Activated CD8-positive, alpha-beta T cell treated with anti-CD3 and anti-CD28 coated beads, Interleukin-2, amount 10 ng/mL, durations not matched to agents 7 days and 5 days (primary cell): ENCODE results near the gene AMN. TPM values are rescaled to one million over a fixed set of nuclear protein-coding genes. Genes with fewer than 3 reads are reported as not detected.
"Not testable (repeated sequence)": the region's sequence is repeated elsewhere in the genome, so short reads cannot be mapped to it uniquely, and the experiment has no call there.

ENCODE experiments used
- ATAC-seq: fragments of 150-1000 bp; cut with Tn5 transposase; one replicate; pipeline ENCODE4 v1.10.0; 2021; ENCODE audit warnings: moderate library complexity
- CTCF ChIA-PET: fragments of 350-600 bp; sonication (Branson Sonifier 250); formaldehyde crosslinking; loops from one replicate; lab custom pipeline; 2021; ENCODE audit warnings: antibody characterized with exemption; lab: Charles Lee
- POLR2A ChIA-PET: fragments of 350-600 bp; sonication (Branson Sonifier 250); formaldehyde crosslinking; loops from one replicate; lab custom pipeline; 2021; ENCODE audit warnings: antibody characterized with exemption; lab: Charles Lee
- DNase-seq: peaks from one replicate; pipeline ENCODE4 v3.0.0-alpha.2; 2020
- H3K27ac Mint-ChIP-seq: one replicate; pipeline ENCODE4 v1.8.0; 2021; ENCODE audit warnings: mild to moderate bottlenecking, mixed read lengths
- H3K27me3 Mint-ChIP-seq: one replicate; pipeline ENCODE4 v1.8.0; 2021; ENCODE audit warnings: low read depth, mixed read lengths
- H3K36me3 Mint-ChIP-seq: one replicate; pipeline ENCODE4 v1.8.0; 2021; ENCODE audit warnings: low read depth, mixed read lengths
- H3K4me1 Mint-ChIP-seq: one replicate; pipeline ENCODE4 v1.8.0; 2021; ENCODE audit warnings: low read depth, mixed read lengths
- H3K4me3 Mint-ChIP-seq: one replicate; pipeline ENCODE4 v1.8.0; 2021; ENCODE audit warnings: mild to moderate bottlenecking, mixed read lengths
- H3K9me3 Mint-ChIP-seq: one replicate; pipeline ENCODE4 v1.8.0; 2022; ENCODE audit warnings: mixed read lengths; ENCODE audit not compliant: insufficient read depth
- total RNA-seq, 2 experiments: library from RNA; stranded (reverse); gene quantifications; one replicate each; pipeline ENCODE4 v1.2.3, GENCODE V29; 2021

AMN gene
- total RNA-seq, 2 experiments from 2014 or later, result 0.91 to 0.95 TPM

DNA sequence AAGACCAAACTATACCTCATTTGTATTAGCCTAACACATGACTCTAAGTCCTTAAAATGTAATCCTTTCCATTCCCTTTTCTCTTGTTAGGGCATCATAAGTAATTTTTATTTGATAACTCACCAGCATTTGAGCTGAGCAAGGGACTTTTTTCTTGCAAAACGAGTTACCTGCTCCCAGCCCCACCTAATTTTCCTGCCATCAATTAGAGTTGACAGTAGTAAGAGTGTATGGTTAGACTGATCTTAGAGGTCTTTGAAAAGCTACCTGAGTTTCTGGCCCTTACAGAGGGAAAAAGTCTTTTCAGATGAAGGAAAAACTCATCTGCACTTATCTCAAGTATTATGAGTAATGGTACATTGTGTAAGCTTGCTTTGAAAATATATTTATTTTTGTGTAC, 33.7 kb upstream of the AMN start:
- ChIA-PET POLR2A (no interaction called here), CTCF (interaction anchor here (0.9 to 1.1 kb wide), 3 partner anchors 29 to 194 kb away, joined by 3 to 4 read pairs (median 3); no protein-coding TSS in a partner anchor)
- Mint-ChIP-seq H3K4me3 (no peak overlapping the region), H3K27me3 (no peaks in the 10 kb centered on the region), H3K9me3 (no peaks in the 10 kb centered on the region), H3K36me3 (peaks cover 25% of the 10 kb centered on the region), H3K4me1 (no peaks in the 10 kb centered on the region), H3K27ac (no peak overlapping the region)
- no peak for ATAC-seq
- no peak for DNase-seq

- CTCF ChIA-PET, result interaction anchor here (1.1 kb wide), 1 partner anchor 28 kb away, joined by 3 read pairs; no protein-coding TSS in a partner anchor
- Mint-ChIP-seq H3K9me3 (no peaks in the 10 kb centered on the region), H3K27ac (no peak overlapping the region), H3K27me3 (no peaks in the 10 kb centered on the region), H3K36me3 (peaks cover 23% of the 10 kb centered on the region), H3K4me3 (no peak overlapping the region), H3K4me1 (no peaks in the 10 kb centered on the region)
- POLR2A ChIA-PET, result no interaction called here
- DNase-seq (no peak), ATAC-seq (no peak)
These were observed 32.8 kb upstream of the AMN start for GRCh38 chr14:102889615-102890014.

DNA sequence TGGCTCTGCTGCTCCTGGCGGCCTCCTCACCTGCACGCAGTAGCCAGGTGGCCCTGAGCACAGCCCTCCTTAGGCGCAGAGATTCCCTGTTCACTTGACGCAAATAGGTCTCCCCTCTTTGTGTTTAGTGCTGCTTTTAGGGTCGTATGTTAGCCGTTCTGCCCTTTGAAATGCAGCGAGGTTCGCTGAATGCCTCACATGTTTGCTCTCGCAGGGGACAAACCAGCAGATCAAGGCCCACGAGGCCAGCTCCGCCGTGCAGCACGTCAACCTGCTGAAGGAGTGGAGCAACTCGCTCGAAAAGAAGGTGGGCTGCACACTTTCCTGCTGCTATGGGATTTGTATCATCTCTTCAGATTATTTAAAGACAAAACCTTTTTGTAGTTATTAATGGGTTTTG, 31.4 kb upstream of the AMN start:
- H3K27me3 Mint-ChIP-seq, result no peaks in the 10 kb centered on the region
- H3K27ac Mint-ChIP-seq, result no peak overlapping the region
- DNase-seq (no peak), ATAC-seq (no peak)
- H3K9me3 Mint-ChIP-seq, result no peaks in the 10 kb centered on the region
- H3K36me3 Mint-ChIP-seq, result peaks cover 32% of the 10 kb centered on the region
- H3K4me3 Mint-ChIP-seq, result no peak overlapping the region
- POLR2A ChIA-PET, result no interaction called here
- CTCF ChIA-PET, result no interaction called here
- no peaks in the 10 kb centered on the region for H3K4me1 Mint-ChIP-seq

DNA sequence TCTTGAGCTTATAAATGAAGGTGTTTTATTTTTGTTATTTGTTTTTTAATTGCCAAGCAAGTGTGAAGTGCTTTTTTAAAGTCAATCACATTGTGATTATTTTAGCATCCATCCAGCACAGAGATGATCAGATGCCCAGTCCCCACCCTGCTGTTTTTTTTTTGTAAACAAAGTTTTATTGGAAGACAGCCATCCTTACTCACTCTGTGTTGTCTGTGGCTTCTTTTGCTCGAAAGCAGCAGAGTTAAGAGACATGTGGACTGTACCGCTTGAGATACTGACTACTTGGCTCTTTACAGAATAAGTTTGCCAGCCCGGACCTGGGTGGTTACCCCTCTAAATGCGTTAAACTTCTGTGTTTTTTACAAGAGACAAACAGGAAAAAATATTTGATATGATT, 30.9 kb upstream of the AMN start:
- ChIA-PET CTCF (no interaction called here), POLR2A (no interaction called here)
- Mint-ChIP-seq H3K9me3 (no peaks in the 10 kb centered on the region), H3K36me3 (peaks cover 33% of the 10 kb centered on the region), H3K4me1 (no peaks in the 10 kb centered on the region), H3K4me3 (no peak overlapping the region), H3K27me3 (no peaks in the 10 kb centered on the region), H3K27ac (no peak overlapping the region)
- no peak for DNase-seq
- no peak for ATAC-seq

GRCh38 chr14:102892651-102893050, 29.8 kb upstream of the AMN start:
- ChIA-PET POLR2A (no interaction called here), CTCF (no interaction called here)
- Mint-ChIP-seq H3K9me3 (no peaks in the 10 kb centered on the region), H3K4me3 (no peak overlapping the region), H3K27me3 (no peaks in the 10 kb centered on the region), H3K36me3 (peaks cover 32% of the 10 kb centered on the region), H3K4me1 (no peaks in the 10 kb centered on the region), H3K27ac (no peak overlapping the region)
- no peak for DNase-seq
- no peak for ATAC-seq

GRCh38 chr14:102893452-102893851, 29.0 kb upstream of the AMN start:
- Mint-ChIP-seq H3K27ac (no peak overlapping the region), H3K36me3 (peaks cover 34% of the 10 kb centered on the region)

GRCh38 chr14:102896735-102897134, 25.7 kb upstream of the AMN start:
- H3K27ac Mint-ChIP-seq, H3K9me3 Mint-ChIP-seq, POLR2A ChIA-PET, H3K4me3 Mint-ChIP-seq, H3K27me3 Mint-ChIP-seq, DNase-seq, ATAC-seq: not testable (repeated sequence)
- H3K4me1 Mint-ChIP-seq, result peaks cover 24% of the 10 kb centered on the region
- peaks cover 36% of the 10 kb centered on the region for H3K36me3 Mint-ChIP-seq
- CTCF ChIA-PET, result interaction anchor here (1.2 kb wide), 1 partner anchor 202 kb away, joined by 4 read pairs; no protein-coding TSS in a partner anchor

More at GRCh38 chr14:102893452-102893851, 29.0 kb upstream of the AMN start:
- ATAC-seq, result no peak
- H3K9me3 Mint-ChIP-seq, result no peaks in the 10 kb centered on the region
- H3K4me1 Mint-ChIP-seq, result peaks cover under 1% of the 10 kb centered on the region
- ChIA-PET CTCF (no interaction called here), POLR2A (no interaction called here)
- no peaks in the 10 kb centered on the region for H3K27me3 Mint-ChIP-seq
- no peak for DNase-seq
- no peak overlapping the region for H3K4me3 Mint-ChIP-seq

- ChIA-PET CTCF (interaction anchor here (1.2 kb wide), 1 partner anchor 203 kb away, joined by 4 read pairs; no protein-coding TSS in a partner anchor), POLR2A (no interaction called here)
- peaks cover 34% of the 10 kb centered on the region for H3K36me3 Mint-ChIP-seq
- H3K4me1 Mint-ChIP-seq, result peaks cover 27% of the 10 kb centered on the region
- H3K27me3 Mint-ChIP-seq, result no peaks in the 10 kb centered on the region
- no peaks in the 10 kb centered on the region for H3K9me3 Mint-ChIP-seq
- DNase-seq (no peak), ATAC-seq (no peak)
- no peak overlapping the region for H3K4me3 Mint-ChIP-seq
- H3K27ac Mint-ChIP-seq, result no peak overlapping the region
These were observed 25.0 kb upstream of the AMN start for GRCh38 chr14:102897299-102898027.

GRCh38 chr14:102898298-102898697, 24.2 kb upstream of the AMN start:
- no peak for DNase-seq
- POLR2A ChIA-PET, result no interaction called here
- peaks cover 27% of the 10 kb centered on the region for H3K4me1 Mint-ChIP-seq
- no peaks in the 10 kb centered on the region for H3K27me3 Mint-ChIP-seq
- no peak for ATAC-seq
- no peaks in the 10 kb centered on the region for H3K9me3 Mint-ChIP-seq
- H3K36me3 Mint-ChIP-seq, result peaks cover 34% of the 10 kb centered on the region
- no peak overlapping the region for H3K4me3 Mint-ChIP-seq
- CTCF ChIA-PET, result no interaction called here
- H3K27ac Mint-ChIP-seq, result no peak overlapping the region

- H3K4me1 Mint-ChIP-seq, result peaks cover 29% of the 10 kb centered on the region
- no peak overlapping the region for H3K27ac Mint-ChIP-seq
- peaks cover 35% of the 10 kb centered on the region for H3K36me3 Mint-ChIP-seq
- ATAC-seq, result no peak
- no peak overlapping the region for H3K4me3 Mint-ChIP-seq
- DNase-seq, result no peak
- CTCF ChIA-PET, result interaction anchor here (1.3 kb wide), 1 partner anchor 124 kb away, joined by 3 read pairs; no protein-coding TSS in a partner anchor
- H3K27me3 Mint-ChIP-seq, result no peaks in the 10 kb centered on the region
- POLR2A ChIA-PET, result no interaction called here
- no peaks in the 10 kb centered on the region for H3K9me3 Mint-ChIP-seq
These were observed 23.5 kb upstream of the AMN start for GRCh38 chr14:102898776-102899515.

GRCh38 chr14:102899516-102899900, 23.0 kb upstream of the AMN start:
- Mint-ChIP-seq H3K9me3 (no peaks in the 10 kb centered on the region), H3K36me3 (peaks cover 35% of the 10 kb centered on the region), H3K4me1 (peaks cover 29% of the 10 kb centered on the region), H3K27me3 (no peaks in the 10 kb centered on the region), H3K4me3 (no peak overlapping the region), H3K27ac (no peak overlapping the region)
- CTCF ChIA-PET, result interaction anchor here (1.3 kb wide), 1 partner anchor 125 kb away, joined by 3 read pairs; no protein-coding TSS in a partner anchor
- POLR2A ChIA-PET, result no interaction called here
- ATAC-seq (no peak), DNase-seq (no peak)
